ENCODE results near the gene FAM170B. TPM values are rescaled to one million over a fixed set of nuclear protein-coding genes. Genes with fewer than 3 reads are reported as not detected.
A peak's percentile ranks its signal among the peaks of the same experiment; 100 is the strongest.

Gene FAM170B
- total RNA-seq, 1 donor from 2014 or later: not detected

DNA sequence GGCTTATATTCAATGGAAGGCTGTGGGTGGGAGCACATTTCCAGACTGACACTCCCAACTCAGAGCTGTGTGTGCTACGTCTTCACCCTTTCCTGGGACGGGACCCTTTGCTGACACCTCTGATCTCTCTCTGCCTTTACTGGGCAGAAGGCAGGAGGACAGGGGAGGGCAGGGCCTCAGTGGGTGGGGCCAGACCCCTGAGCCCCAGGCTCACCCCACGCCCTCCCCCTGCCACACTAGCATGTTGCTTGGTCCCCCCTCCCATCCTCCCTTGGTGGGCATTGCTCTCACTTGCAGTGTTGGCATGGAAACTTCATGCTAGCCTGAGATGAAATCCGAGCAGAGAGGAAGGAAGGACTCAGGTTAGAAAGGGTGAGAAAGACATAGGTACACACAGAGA lies 36.0 kb upstream of the FAM170B start:
- DNase-seq (ENCODE audit: low read depth in 2 of 2): no peak

DNA sequence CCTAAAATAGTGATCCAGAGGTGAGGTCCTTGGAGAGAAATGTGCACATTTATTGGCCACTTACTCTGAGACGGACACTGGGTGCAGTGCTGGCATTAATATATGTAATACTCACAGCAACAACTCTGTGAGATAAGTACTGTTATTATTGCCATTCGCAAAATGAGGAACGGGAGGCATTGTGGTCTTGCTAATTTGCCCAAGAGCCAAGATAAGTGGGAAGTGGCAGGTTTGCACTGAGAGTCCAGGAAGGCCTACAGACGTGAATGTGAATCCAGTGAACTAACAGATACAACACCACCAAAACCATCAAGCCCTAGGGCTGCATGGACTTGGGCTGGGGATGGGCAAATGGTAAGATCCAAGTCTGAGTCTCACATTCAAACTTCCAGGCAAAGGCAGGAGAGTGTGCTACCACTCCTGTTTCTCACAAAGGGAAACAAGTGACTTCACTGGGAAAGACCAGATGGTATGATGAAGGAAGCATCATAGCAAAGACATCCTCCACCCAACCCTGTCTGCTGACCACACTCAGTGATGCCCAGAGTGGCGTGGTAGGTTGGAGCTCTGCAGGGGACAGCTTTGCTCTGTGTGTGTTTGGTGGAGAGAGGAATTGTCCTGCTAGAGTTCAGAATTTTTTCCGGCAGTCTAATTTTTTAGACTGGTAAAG lies 35.1 kb upstream of the FAM170B start:
- DNase-seq (ENCODE audit: low read depth in 2 of 2): no peak

DNA sequence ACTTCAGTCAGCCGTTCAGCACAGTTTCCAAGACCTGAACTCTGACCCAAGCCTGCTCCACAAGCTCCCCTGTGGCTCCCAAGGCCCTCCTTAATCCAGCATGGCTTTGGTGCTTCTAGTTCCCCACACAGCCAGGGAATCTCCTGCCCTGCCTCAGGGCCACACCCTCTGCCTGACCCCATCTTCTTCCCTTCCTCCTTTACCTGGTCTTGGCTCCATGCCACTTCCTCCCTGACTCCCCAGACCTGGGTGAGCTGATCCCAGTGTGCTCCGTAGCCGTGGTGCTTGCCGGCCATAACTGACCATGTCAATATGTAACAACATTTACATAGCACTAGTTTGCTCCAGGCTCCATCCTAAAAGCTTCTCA lies 34.3 kb upstream of the FAM170B start:
- DNase-seq (ENCODE audit: low read depth in 2 of 2): no peak

DNA sequence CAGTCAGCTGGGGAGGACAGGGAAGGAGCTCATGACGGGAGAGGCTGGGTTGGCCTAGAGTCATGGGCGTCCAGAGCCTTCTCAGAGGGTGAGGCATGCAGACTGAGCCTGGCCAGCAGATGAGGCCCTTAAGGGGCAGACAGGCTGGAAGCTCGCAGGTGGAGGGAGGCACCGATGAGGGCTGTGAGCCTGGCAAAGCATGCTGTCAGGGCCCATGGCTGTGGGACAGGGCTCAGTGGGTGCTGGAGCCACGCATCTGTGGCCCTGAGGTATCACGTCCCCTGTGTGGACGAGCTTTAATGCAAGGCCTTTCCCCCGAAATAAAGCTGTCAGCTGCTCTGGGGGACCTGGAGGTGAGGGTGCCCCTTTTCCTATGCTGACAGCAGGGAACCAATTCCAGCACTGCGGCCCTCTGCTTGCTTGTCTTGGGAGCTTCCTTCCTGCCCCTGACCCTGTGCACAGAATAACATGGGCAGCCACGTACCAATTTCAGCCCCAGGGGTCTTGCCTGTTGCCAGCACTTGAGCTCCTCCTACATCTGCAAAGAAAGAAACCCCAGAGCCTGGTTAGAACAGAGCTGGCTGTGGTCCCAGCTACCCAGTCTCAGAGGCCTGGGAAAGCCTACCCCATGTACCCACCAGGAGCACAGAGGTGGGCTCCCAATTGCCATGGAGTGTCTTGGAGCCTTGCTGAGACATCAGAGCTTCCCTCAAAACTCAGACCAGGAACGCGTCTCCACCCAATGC lies 33.8 kb upstream of the FAM170B start:
- no peak for DNase-seq (ENCODE audit: low read depth in 2 of 2)

DNA sequence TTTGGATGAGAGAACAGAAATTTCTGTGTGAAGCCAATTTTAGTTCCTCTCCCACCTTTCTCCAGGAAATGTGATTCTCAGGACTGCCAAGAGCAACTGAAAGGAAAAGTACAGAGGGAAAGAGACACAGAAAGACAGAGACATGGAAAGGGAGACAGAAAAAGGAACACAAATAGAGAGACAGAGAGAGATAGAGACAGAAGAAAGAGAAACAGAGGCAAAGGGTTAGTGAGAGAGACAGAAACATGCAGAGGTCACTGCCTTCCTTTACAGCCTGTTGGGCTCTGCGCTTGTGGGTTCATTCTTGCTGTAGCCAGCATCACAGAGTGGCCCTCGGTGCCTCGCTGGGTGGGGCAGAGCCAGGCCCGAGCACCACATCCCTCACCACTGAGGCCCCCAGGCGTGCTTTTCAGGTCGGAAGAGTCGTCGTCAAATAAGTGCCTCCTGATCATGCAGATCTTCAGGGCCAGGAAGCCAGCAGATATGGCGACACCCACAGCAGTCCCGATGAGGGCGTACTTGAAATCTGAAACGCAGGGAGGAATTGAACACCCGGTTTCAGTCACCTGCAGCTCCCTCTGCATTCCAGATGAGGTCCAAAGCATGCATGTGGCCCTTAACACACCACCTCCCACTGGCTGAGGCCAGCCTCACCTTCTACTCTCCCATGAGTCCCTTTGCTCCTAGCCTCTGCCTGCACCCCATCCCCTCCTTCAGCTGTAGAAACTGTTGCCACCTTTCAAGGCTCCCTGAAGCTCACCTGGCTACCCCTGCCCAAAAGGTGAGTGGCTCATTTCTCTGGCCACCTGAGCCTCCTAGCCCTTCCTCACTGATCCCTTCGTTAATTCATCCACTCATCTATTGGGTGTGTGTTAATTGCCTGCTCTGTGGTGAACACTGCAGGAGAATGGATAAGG lies 32.9 kb upstream of the FAM170B start:
- peak; percentile 8 to 11 for DNase-seq (ENCODE audit: low read depth in 2 of 2)

DNA sequence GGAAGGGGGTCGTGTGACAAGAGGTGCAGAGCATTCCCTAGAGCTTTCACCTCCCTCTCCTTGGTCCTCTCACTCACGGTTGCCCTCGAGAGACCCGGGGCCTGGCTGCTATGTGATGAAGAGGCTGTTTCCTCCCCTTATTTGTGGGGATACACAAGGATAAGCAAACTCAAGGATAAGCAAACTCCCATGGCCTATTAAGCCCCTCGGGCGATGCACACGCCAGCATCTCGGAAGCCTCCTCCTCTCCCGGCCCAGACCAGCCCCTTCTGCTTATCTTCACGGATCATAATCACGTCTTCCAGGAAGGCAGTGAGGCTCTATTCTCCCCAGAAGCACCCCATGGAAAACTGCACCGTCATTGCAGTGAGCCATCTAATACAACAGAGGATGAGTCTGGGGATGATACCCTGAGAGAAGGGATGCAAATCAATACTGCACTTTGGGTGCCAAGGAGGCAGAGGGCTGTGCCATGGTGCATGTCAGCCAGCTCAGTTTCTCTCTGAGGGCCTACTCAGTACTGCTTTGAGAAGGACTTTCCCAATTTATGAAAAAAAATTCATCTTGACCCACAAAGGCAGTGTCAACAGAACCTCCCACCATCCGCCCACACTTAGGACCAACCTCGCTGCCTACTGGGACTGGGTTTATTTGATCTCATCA lies 32.1 kb upstream of the FAM170B start:
- no peak for DNase-seq (ENCODE audit: low read depth in 2 of 2)

DNA sequence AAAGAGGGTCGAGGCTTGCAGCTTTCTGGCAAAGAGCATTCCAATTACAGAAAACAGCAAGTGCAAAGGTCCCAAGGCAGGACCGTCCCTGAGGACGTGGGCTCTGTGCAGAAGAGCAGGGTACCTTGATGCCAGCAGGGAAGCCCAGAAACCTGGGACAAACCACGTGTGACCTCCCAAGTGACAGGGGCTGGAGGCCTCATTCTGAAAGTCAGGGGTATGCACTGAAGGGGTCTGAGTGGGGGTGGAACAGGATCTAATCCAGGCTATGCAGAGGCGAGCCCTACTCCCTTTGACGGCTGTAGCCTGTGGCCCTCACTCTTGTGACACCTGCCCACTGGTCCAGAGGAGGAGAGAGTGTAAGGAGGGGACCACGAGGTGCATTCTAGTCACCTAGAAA lies 31.4 kb upstream of the FAM170B start:
- no peak for DNase-seq (ENCODE audit: low read depth in 2 of 2)

DNA sequence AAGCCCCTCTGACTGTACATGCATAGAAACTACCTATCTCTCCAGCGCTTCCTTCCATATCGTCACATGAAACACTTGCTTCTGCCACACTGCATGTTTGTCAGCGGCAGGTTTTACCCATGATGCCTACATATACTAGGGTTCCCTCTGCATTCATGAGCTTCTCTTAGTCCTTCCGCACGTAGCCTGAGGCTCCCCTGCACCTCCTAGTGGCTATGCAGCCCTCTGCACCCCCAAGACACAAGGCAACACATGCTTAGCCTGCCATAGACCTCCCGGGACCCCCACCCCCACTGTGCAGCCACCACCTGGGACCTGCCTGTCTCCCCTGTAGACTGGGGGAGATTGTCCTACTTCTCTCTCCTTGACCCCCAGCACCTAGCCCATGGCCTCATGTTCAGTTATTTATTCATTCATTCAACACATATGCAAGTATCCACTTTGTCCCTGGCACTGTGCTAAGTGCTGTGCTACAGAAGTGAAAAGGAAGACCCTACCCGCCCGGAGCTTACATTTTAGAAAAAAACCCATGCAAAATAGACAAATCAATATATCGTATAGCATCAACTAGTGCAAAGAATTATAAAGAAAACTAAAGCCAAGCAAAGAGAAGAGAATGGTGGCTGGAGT lies 30.9 kb upstream of the FAM170B start:
- peak in 1 of 2 donors; percentile 41 for DNase-seq (ENCODE audit: low read depth in 2 of 2)

DNA sequence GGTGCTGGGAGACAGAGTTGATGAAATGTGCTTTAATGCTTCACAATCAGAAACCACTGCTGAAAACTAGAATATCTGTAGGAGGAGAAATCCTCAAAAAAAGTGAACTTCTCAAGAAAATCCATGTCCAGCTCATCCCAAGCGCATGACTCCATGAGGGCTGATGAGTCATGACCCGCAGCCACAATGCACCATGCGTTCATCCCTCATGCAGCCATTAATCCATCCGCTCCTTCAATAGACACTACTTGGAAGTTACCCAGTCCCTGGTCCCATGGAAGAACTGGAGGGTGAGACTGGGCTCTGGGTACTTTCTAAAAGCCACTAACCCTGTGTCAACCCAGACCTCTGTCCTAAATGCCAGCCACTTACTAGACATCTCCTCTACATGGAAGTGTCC lies 29.9 kb upstream of the FAM170B start:
- no peak for DNase-seq (ENCODE audit: low read depth in 2 of 2)

DNA sequence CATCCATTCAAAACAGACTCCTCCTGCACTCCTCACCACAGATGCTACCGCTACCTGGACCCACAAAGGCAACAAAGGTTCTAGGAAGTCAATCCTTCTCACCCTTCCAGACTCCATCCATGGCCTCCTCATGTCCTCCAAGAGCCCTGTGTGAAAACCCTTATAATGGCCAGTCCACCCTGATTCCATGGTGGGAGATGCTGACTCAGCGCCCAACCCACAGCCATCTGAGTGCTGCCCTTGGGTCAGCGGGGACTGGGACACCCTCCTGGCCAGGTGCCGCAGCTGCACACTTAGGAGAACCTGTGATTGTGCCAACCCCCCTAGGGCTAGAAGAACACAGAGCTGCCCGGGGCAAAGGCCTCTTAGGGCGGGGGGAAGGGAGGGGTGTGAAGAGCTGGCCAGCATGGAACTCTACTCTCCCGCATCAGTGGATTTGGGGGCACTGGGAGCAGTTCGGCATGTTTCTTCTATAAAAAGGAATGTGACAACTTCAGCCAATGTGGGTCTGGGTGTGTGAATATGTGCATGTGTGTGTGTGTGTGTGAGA lies 29.0 kb upstream of the FAM170B start:
- DNase-seq (ENCODE audit: low read depth in 2 of 2): no peak

DNA sequence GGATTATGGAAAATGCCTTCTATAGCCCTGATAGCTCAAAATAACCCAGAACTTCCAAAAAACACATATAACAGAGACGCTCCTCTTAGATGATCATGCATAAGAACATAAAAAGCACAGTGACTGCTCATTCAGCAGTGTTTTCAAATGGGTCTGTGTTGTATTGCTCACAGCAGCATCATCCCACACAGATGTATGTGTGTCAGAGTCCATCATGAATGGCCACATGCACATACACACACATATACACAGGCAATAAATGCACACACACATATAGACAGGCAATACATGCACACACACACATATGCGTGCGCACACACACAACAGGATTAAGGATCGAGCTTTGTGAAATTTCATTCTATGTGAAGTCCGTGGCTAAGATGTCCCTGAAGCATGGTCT lies 28.2 kb upstream of the FAM170B start:
- DNase-seq (ENCODE audit: low read depth in 2 of 2): no peak

DNA sequence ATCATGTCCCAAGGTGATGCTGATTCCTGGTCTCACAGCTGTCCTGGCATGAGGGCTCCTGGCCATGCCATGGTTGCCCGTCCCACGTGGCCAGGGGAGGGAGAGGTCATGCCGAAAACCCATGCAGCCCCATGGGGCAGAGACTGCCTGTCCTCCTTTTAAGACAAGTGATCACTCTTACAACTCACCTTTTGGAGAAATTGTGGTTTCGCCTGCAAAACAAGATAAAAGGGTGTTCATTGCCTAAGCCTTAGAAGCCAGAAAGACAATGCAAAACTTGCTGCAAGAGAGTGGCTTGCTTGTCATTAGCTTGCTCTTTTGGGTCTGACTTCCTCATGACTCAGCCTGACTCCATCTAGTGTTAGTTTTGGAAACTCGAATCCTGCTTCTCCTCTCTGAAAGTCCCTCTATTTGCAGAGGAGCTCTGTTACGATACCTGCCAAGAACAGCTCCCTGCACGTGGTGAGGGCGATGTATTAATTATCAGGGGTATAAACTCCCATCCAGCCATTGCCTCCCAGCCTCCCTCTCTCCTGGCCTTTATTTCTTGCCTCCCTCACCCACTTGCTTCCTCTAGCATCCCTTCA lies 27.7 kb upstream of the FAM170B start:
- peak; percentile 7 for DNase-seq (ENCODE audit: low read depth in 2 of 2)

DNA sequence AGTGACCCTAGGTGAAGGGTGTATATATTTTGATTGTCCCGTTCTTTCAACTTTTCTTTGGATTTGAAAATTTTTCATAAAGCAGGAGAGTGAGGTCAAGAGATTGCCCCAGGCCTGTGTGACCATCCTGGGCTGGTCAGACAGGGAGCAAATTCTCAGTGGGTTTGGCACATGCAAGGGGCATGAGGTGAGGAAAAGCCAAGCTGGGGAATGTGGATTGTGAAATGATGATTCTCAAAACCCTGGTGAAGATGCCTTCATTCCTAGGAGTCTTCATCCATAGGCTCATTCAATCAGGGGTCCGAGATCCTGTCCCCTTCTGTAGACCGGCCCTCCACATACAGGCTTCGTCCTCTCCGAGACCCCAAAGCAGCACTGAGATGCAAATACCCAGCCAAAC lies 27.0 kb upstream of the FAM170B start:
- DNase-seq (ENCODE audit: low read depth in 2 of 2): no peak

DNA sequence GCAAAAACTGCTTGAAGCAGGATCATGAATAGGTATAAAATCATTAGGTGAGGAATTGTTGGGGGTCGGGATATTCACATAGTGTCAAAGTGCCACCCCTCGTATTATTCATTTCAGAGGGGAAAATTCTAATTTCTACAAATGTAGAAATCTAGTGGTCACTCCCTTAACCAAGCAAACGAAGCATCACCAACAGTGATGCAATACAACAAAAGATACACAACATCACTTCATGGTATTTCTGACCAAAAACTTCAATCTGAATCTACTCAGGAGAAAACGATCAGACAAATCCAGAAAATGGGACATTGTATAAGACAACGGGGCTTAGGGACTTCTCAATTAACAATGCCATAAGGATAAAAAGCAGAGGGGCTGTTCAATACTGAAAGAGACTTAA lies 26.3 kb upstream of the FAM170B start:
- DNase-seq (ENCODE audit: low read depth in 2 of 2): no peak

DNA sequence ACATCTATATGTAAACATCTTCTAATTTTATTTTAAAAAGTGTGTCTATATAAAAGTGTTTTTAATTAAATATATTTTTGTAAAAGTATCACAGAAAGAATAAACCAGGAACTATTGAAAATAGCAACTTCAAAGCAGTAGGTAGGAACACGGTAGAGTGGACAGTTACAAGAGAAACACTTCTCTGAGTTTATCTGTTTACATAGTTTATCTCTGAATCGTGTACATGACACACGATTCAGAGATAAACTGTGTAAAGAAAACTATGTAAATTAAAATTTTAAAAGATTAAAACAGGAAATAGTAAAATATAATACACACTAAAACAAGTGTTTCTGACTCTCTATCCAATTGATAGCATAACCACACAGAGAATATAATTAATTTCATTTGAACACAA lies 25.1 kb upstream of the FAM170B start:
- no peak for DNase-seq (ENCODE audit: low read depth in 2 of 2)

DNA sequence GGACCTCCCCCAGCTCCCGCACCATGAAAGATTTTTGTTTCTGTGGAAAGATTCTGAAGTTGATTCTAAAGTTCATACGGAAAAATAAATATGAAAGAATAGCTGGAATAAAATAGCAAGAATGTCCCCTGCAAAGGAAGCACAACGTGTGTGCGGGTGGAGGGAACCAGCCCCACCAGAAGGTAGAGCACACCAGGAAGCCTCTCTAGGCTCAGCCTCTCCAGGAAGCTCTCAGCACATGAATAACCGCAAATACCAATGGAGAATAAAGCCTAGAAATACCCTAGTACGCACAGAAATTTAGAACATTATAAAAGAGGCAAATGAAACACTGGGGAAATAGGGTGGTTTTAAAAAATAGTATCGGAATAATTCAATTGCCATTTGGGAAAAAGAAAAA lies 24.6 kb upstream of the FAM170B start:
- no peak for DNase-seq (ENCODE audit: low read depth in 2 of 2)

DNA sequence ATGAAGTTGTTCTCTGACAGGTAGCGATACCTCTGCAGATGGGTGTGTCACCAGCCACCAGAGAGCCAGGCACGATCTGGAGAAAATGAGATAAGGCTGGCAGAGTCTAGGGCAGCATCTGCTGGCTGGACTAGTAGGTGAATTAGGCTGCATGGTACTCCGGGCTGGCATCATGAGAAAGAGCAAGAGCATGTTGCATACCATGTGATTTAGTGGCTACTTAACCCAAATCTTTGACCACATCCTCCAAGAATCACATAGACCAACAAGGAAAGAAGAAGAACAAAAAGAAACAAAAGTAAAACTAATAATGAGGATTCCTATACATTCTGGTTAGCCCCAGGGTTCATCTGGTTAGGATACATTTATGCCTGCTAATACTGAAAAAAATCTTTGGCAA lies 23.4 kb upstream of the FAM170B start:
- DNase-seq (ENCODE audit: low read depth in 2 of 2): no peak

DNA sequence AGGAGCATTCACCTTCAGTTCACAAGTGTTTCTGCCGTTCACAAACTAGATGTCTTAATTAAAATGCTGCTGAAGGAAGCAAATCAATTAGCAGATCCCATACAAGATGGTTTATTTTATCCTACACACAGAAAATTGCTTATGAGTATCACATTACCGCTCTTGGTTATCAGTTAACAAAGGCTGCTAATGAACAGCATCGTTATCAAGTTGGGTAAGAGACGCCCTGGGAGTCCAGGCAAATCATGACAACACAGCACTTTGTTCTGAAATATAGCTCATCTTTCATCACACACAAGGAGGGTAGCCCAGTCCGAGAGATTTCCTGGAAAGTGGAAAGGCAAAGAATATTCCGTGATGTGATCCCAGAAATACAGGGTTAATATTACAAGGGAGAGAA lies 20.8 kb upstream of the FAM170B start:
- no peak for DNase-seq (ENCODE audit: low read depth in 2 of 2)

DNA sequence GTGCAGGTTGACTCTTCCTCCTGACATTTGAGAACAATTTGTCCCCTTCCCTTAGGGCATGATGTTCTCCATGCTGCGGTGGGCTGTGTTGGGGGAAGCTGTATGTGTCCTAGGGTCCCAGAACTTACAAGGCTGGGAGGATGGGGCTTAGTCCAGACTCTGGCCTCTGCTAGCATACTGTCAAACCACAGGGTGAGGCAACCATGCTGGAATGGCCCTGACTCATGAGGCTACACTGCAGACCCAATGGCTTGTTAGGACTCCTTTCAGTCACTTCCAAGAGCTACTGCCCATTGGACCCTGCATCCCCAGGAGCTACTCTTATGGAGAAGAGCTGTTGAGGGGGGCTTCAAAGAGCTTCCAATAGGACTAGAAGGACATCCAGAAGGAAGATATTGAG lies 20.1 kb upstream of the FAM170B start:
- no peak for DNase-seq (ENCODE audit: low read depth in 2 of 2)

DNA sequence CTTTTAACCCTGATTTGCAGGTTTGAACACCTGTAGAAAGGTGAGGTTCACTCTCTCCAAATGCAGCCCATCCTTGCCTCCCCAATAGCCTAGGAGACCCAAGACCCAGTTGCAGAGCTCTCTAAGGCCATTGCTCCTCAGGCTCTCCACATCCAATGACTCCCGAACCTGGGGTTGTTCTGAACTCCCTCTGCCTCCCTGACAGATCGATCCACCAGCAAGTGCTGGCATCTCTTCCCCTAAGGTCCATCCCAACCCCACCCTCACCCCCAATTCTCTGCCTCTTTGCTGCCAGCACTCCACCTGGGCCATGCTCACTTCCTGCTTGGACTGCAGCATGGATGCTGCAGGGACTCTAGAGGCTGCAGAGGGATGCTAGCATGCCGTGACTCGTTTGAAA lies 19.3 kb upstream of the FAM170B start:
- no peak for DNase-seq (ENCODE audit: low read depth in 2 of 2)

DNA sequence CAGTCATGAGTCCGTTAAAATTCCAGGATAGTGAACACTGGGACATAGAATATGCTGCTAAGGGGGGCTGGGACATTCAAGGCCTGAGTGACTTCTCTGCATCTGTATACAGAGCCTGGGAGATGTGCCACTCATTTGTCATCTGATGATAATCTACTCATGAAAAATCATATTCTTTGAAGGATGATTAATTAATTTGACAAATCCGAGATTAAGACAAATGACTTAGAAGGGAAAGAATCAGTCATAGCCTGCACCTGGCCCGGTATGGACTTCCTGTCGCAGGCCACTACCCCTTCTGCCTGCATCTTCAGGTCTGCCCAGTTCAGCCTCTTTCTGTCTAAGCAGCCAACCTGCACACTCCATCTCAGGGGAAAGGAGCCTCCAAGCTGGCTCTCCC lies 18.8 kb upstream of the FAM170B start:
- DNase-seq (ENCODE audit: low read depth in 2 of 2): no peak
